Mesothelial cell of epicardium (in vitro differentiated cells): ENCODE data around the gene FAM217A. TPM values are rescaled to one million over a fixed set of nuclear protein-coding genes. Genes with fewer than 3 reads are reported as not detected.

ENCODE experiments used
- DNase-seq, 2 experiments: peaks; one replicate each; pipeline ENCODE4 v3.0.0; 2021; ENCODE audit warnings: low spot score in 2 of 2; ENCODE audit not compliant: unreplicated experiment in 2 of 2
- H3K27ac Mint-ChIP-seq: 2 replicates; pipeline ENCODE4 v1.8.0; 2021; ENCODE audit warnings: mixed read lengths
- H3K27me3 Mint-ChIP-seq: 2 replicates; pipeline ENCODE4 v1.8.0; 2021; ENCODE audit warnings: low read depth, mixed read lengths
- H3K36me3 Mint-ChIP-seq: 2 replicates; pipeline ENCODE4 v1.8.0; 2021; ENCODE audit warnings: mixed read lengths
- H3K4me1 Mint-ChIP-seq: 2 replicates; pipeline ENCODE4 v1.8.0; 2021; ENCODE audit warnings: mixed read lengths
- H3K4me3 Mint-ChIP-seq: 2 replicates; pipeline ENCODE4 v1.8.0; 2021; ENCODE audit warnings: mild to moderate bottlenecking, moderate library complexity, mixed read lengths
- H3K9me3 Mint-ChIP-seq: 2 replicates; pipeline ENCODE4 v1.8.0; 2021; ENCODE audit warnings: mixed read lengths
- total RNA-seq: library from RNA; stranded (reverse); gene quantifications from 3 replicates; pipeline ENCODE4 v1.2.1, GENCODE V29; 2021
- TF ChIP-seq, protein P1 (sequence below): fragments of 200-600 bp; sonication (generic); IDR thresholded peaks from one replicate; pipeline ENCODE4 v1.5.0; 2021; ENCODE audit warnings: antibody characterized with exemption; ENCODE audit not compliant: unreplicated experiment

FAM217A gene
- total RNA-seq, 1 donor from 2014 or later: not detected

DNA sequence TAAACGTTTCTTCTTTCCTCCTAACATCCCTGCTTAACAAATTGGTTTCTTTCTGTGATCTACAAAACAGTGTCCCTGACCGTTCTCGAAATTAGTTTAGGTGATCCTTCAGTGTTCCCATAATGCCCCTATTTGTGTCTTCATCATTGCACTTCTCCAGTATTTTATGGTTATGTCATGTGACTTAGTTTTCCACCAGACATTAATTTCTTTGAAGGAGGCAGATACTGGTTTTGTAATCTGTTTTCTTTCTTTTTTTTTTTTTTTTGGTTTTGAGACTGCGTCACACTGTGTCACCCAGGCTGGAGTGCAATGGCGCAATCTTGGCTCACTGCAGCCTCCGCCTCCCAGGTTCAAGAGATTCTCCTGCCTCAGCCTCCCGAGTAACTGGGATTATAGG, 49.2 kb downstream of the FAM217A start:
- Mint-ChIP-seq H3K36me3 (peaks cover 30% of the 10 kb centered on the region), H3K27ac (no peak overlapping the region), H3K9me3 (no peaks in the 10 kb centered on the region), H3K27me3 (no peaks in the 10 kb centered on the region), H3K4me3 (no peak overlapping the region), H3K4me1 (peaks cover 31% of the 10 kb centered on the region)
- TF ChIP-seq, protein P1, sequence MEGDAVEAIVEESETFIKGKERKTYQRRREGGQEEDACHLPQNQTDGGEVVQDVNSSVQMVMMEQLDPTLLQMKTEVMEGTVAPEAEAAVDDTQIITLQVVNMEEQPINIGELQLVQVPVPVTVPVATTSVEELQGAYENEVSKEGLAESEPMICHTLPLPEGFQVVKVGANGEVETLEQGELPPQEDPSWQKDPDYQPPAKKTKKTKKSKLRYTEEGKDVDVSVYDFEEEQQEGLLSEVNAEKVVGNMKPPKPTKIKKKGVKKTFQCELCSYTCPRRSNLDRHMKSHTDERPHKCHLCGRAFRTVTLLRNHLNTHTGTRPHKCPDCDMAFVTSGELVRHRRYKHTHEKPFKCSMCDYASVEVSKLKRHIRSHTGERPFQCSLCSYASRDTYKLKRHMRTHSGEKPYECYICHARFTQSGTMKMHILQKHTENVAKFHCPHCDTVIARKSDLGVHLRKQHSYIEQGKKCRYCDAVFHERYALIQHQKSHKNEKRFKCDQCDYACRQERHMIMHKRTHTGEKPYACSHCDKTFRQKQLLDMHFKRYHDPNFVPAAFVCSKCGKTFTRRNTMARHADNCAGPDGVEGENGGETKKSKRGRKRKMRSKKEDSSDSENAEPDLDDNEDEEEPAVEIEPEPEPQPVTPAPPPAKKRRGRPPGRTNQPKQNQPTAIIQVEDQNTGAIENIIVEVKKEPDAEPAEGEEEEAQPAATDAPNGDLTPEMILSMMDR: no peak
- no peak for DNase-seq

DNA sequence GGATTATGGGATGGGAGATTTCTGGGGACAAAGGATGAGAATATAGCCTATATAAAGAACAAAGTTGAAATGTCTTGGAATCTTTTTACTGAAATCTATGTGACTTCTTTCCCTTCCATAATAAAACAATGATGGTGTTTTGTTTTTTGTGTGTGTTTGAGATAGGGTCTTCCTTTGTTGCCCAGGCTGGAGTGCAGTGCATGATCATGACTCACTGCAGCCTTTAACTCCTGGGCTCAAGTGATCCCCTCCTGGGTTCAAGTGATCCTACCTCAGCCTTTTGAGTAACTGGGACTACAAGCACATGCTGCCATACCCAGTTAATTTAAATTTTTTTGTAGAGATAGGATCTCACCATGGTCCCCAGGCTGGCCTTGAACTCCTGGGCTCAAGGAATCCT, 50.9 kb downstream of the FAM217A start:
- Mint-ChIP-seq H3K27ac (no peak overlapping the region), H3K9me3 (no peaks in the 10 kb centered on the region), H3K4me3 (no peak overlapping the region), H3K4me1 (peaks cover 27% of the 10 kb centered on the region), H3K27me3 (no peaks in the 10 kb centered on the region), H3K36me3 (peaks cover 27% of the 10 kb centered on the region)
- no peak for DNase-seq
- TF ChIP-seq, protein P1: no peak

DNA sequence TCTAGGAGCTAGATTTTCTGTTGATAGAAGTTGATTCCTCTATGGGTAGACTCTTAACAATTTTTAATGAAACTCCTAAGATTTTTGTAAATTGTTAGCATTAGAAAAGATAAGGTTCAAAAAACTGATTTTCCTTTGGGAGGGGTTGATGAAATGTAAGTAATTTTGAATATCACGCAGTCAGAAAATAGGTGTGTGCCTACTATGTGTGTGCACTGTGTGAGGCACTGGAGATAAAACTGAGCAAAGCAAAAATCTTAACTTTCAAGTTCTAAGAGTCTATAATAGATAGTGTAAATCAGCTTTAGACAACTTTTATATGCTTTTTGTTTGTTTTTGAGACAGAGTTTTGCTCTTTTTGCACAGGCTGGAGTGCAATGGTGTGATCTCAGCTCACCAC, 53.3 kb downstream of the FAM217A start:
- H3K9me3 Mint-ChIP-seq: no peaks in the 10 kb centered on the region
- H3K27me3 Mint-ChIP-seq: no peaks in the 10 kb centered on the region
- TF ChIP-seq, protein P1: no peak
- DNase-seq: no peak
- peaks cover 10% of the 10 kb centered on the region for H3K36me3 Mint-ChIP-seq
- no peak overlapping the region for H3K27ac Mint-ChIP-seq
- H3K4me3 Mint-ChIP-seq: no peak overlapping the region
- peaks cover 25% of the 10 kb centered on the region for H3K4me1 Mint-ChIP-seq

DNA sequence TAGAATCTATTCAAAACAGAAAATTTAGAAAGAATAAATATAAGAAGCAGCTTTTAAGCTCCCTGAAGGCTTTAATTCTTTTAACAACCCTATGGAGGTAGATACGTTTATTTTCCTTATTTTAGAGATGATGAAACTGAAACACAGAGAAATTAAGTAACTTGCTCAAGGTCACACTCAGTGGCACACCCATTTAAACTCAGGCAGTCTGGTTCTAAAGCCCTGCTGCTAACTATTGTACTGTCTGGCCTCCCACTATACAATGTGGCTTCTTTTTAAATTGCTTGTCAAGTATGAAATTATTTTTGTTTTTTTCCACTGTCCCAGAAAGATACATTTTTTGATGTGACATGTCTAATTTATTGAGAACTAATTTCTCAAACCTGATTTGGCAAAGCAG, 55.7 kb downstream of the FAM217A start:
- no peaks in the 10 kb centered on the region for H3K36me3 Mint-ChIP-seq
- H3K27ac Mint-ChIP-seq: peak overlapping the region; percentile 84
- no peak for DNase-seq
- no peaks in the 10 kb centered on the region for H3K27me3 Mint-ChIP-seq
- TF ChIP-seq, protein P1: no peak
- H3K9me3 Mint-ChIP-seq: no peaks in the 10 kb centered on the region
- peak overlapping the region; percentile 95 for H3K4me3 Mint-ChIP-seq
- H3K4me1 Mint-ChIP-seq: peaks cover 37% of the 10 kb centered on the region

DNA sequence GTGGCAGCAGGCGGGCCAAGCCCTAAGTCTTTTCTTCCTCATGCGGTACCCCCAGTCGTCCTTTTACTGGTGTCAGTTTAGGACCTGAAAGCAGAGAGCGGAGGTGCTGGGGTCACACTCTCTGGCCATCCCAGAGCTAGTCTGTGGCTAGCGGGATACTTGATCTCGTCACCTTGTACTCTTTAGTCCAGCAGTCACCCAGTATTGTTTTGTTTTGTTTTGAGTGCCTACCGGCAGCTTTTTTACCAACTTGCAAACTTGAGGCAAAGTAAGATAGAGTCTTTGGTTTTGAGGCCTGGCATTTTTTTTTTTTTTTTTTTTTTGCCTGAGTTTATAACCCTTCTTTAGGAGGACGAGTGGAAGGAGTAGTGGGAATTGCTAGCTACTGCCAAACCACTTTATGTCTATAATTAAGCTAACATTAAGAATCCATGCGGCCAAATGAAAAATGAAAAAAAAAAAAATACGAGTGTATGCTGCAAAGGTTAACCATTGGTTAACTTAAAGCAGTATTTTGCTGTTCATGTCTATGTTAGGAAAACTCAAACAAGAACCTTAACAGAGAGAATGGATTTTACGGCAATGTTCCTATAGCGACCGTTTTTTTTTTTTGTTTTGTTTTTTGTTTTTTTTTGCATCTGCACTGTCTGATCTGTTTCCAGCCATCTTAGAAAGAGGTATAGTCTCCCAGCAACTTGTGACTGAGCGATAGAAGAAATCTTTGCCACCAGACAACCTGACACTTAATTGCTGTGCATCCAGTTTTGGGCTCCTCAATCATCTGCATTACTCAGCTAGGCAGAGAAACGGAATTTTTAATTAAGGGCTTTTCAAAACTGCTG, 56.9 kb downstream of the FAM217A start:
- TF ChIP-seq, protein P1: no peak
- Mint-ChIP-seq H3K27ac (peak overlapping the region; percentile 99), H3K27me3 (no peaks in the 10 kb centered on the region), H3K36me3 (no peaks in the 10 kb centered on the region), H3K9me3 (no peaks in the 10 kb centered on the region), H3K4me3 (peak overlapping the region; percentile 95), H3K4me1 (peaks cover 41% of the 10 kb centered on the region)
- DNase-seq: no peak
